ENCODE data around the gene GAPDH. TPM values are rescaled to one million over a fixed set of nuclear protein-coding genes. Genes with fewer than 3 reads are reported as not detected.

Gene GAPDH
- total RNA-seq, 2 donors from 2014 or later: 4,693 to 5,476 TPM

GRCh38 chr12:6542209-6543009, 8.1 kb downstream of the GAPDH start:
- Histone ChIP-seq H3K9me3 (no peaks in the 10 kb centered on the region), H3K4me3 (no peak overlapping the region), H3K27me3 (no peaks in the 10 kb centered on the region), H3K27ac (peak overlapping the region; percentile 10 to 28), H3K36me3 (peaks cover 33% of the 10 kb centered on the region), H3K4me1 (peaks cover 0 to 49% of the 10 kb centered on the region in 2 donors)
- TF ChIP-seq, protein P1, sequence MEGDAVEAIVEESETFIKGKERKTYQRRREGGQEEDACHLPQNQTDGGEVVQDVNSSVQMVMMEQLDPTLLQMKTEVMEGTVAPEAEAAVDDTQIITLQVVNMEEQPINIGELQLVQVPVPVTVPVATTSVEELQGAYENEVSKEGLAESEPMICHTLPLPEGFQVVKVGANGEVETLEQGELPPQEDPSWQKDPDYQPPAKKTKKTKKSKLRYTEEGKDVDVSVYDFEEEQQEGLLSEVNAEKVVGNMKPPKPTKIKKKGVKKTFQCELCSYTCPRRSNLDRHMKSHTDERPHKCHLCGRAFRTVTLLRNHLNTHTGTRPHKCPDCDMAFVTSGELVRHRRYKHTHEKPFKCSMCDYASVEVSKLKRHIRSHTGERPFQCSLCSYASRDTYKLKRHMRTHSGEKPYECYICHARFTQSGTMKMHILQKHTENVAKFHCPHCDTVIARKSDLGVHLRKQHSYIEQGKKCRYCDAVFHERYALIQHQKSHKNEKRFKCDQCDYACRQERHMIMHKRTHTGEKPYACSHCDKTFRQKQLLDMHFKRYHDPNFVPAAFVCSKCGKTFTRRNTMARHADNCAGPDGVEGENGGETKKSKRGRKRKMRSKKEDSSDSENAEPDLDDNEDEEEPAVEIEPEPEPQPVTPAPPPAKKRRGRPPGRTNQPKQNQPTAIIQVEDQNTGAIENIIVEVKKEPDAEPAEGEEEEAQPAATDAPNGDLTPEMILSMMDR (IDR thresholded peaks at IDR 0.05): no peak
- DNase-seq (ENCODE audit: low spot score): no peak

DNA sequence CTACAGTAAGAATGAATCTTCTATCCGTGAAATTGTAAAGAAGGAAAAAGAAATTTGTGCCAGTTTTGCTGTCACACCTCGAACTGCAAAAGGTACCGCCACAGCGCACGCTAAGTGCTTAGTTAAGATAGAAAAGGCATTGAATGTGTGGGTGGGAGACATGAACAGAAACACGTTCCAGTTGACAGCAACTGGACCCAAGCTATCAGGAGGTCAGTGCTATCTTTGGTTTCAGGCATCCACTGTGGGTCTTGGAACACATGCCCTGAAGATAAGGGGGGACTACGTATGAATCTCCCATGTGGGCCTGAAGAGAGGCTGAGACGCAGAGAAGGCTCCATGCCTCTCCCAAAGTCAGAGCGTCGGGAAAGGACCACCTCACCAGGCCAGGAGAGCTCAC, 11.7 kb downstream of the GAPDH start:
- H3K4me3 ChIP-seq: no peak overlapping the region
- H3K9me3 ChIP-seq: no peaks in the 10 kb centered on the region
- peak overlapping the region; percentile 27 to 98 for H3K27ac ChIP-seq
- TF ChIP-seq, protein P1 (IDR thresholded peaks at IDR 0.05): no peak
- H3K36me3 ChIP-seq: peaks cover 28% of the 10 kb centered on the region
- no peak for DNase-seq (ENCODE audit: low spot score)
- H3K27me3 ChIP-seq: no peaks in the 10 kb centered on the region
- peaks cover 0 to 52% of the 10 kb centered on the region in 2 donors for H3K4me1 ChIP-seq

- DNase-seq (ENCODE audit: low spot score): no peak
- no peaks in the 10 kb centered on the region for H3K9me3 ChIP-seq
- TF ChIP-seq, protein P1 (IDR thresholded peaks at IDR 0.05): no peak
- no peak overlapping the region for H3K4me3 ChIP-seq
- H3K36me3 ChIP-seq: peaks cover 28% of the 10 kb centered on the region
- H3K4me1 ChIP-seq: peaks cover 0 to 57% of the 10 kb centered on the region in 2 donors
- peak overlapping the region; percentile 94 to 98 for H3K27ac ChIP-seq
- no peaks in the 10 kb centered on the region for H3K27me3 ChIP-seq
These were observed 13.2 kb downstream of the GAPDH start for GRCh38 chr12:6547566-6547965.

DNA sequence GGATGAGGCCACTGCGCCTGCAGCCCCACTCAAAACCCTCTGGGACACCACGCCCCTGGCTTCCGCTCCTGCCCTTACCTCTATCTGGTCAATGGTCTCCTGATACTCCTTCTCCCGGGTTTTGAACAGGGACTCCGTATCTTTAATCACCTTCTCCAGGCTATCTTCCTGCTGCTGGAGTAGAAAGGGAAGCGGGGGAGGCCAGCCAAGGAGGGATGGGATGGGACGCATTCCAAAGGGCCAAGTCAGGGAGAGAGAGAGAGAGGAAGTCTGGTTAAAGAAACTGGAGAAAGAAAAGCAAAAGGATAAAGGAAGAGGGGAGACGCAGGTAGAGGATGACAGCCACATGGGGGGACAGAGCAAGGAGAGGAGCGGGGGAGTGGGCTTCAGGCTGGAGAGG, 13.7 kb downstream of the GAPDH start:
- TF ChIP-seq, protein P1 (IDR thresholded peaks at IDR 0.05): no peak
- no peak overlapping the region for H3K4me3 ChIP-seq
- peaks cover 28% of the 10 kb centered on the region for H3K36me3 ChIP-seq
- no peaks in the 10 kb centered on the region for H3K27me3 ChIP-seq
- H3K27ac ChIP-seq: peak overlapping the region; percentile 94 to 98
- no peak for DNase-seq (ENCODE audit: low spot score)
- H3K4me1 ChIP-seq: peaks cover 0 to 61% of the 10 kb centered on the region in 2 donors
- no peaks in the 10 kb centered on the region for H3K9me3 ChIP-seq

DNA sequence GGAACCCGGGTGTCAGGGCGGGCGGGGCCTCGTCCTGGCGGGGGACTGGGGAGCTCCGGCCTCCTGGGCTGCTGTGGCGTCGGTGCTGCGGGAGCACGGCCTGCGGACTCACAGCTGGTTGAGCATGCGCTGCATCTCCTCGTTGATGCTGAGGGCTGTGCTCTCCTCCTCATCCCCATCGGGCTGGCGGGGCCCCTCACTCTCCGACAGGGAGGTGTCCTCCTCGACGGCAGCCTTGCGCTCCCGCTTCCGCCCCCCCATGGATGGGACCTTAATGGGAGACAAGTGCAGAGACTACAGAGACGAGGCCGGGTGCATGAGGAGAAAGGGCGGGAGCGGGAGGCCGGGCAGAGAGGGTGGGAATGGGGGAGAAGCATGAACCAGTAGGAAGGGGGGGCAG, 14.2 kb downstream of the GAPDH start:
- DNase-seq (ENCODE audit: low spot score): no peak
- peak overlapping the region; percentile 94 to 98 for H3K27ac ChIP-seq
- H3K4me3 ChIP-seq: no peak overlapping the region
- H3K36me3 ChIP-seq: peaks cover 23% of the 10 kb centered on the region
- H3K9me3 ChIP-seq: no peaks in the 10 kb centered on the region
- H3K4me1 ChIP-seq: peaks cover 0 to 67% of the 10 kb centered on the region in 2 donors
- H3K27me3 ChIP-seq: no peaks in the 10 kb centered on the region
- TF ChIP-seq, protein P1 (IDR thresholded peaks at IDR 0.05): no peak

Data from right atrium auricular region (tissue), 2 donors.